Measurements from ENCODE around the gene PSMD1.

PSMD1 gene

GRCh38 chr2:231010201-231010730 is 46.4 kb upstream of the PSMD1 start:
- TF ChIP-seq FOXP2 (optimal IDR thresholded peaks at IDR 0.05; ENCODE audit: borderline replicate concordance, extremely low read depth, extremely low read length, insufficient read depth) (no peak), TAF1 (IDR thresholded peaks at IDR 0.05; ENCODE audit: borderline replicate concordance, insufficient read depth, low read length) (no peak), REST (IDR thresholded peaks at IDR 0.05; ENCODE audit: insufficient read depth in 1 of 2, low read depth in 2 of 2, low read length in 2 of 2) (no peak), SIN3A (IDR thresholded peaks at IDR 0.05; ENCODE audit: borderline replicate concordance, insufficient read depth, low read length) (no peak), POLR2AphosphoS5 (IDR thresholded peaks at IDR 0.05; ENCODE audit: low read depth, low read length) (no peak)

GRCh38 chr2:231011526-231011925 is 45.1 kb upstream of the PSMD1 start:
- no peak for TF ChIP-seq REST (IDR thresholded peaks at IDR 0.05; ENCODE audit: insufficient read depth in 1 of 2, low read depth in 2 of 2, low read length in 2 of 2)
- TF ChIP-seq FOXP2 (optimal IDR thresholded peaks at IDR 0.05; ENCODE audit: borderline replicate concordance, extremely low read depth, extremely low read length, insufficient read depth): no peak
- TF ChIP-seq TAF1 (IDR thresholded peaks at IDR 0.05; ENCODE audit: borderline replicate concordance, insufficient read depth, low read length): no peak
- no peak for TF ChIP-seq POLR2AphosphoS5 (IDR thresholded peaks at IDR 0.05; ENCODE audit: low read depth, low read length)
- no peak for TF ChIP-seq SIN3A (IDR thresholded peaks at IDR 0.05; ENCODE audit: borderline replicate concordance, insufficient read depth, low read length)

- no peak for TF ChIP-seq SIN3A (IDR thresholded peaks at IDR 0.05; ENCODE audit: borderline replicate concordance, insufficient read depth, low read length)
- no peak for TF ChIP-seq REST (IDR thresholded peaks at IDR 0.05; ENCODE audit: insufficient read depth in 1 of 2, low read depth in 2 of 2, low read length in 2 of 2)
- TF ChIP-seq POLR2AphosphoS5 (IDR thresholded peaks at IDR 0.05; ENCODE audit: low read depth, low read length): no peak
- TF ChIP-seq FOXP2 (optimal IDR thresholded peaks at IDR 0.05; ENCODE audit: borderline replicate concordance, extremely low read depth, extremely low read length, insufficient read depth): no peak
- TF ChIP-seq TAF1 (IDR thresholded peaks at IDR 0.05; ENCODE audit: borderline replicate concordance, insufficient read depth, low read length): no peak
Measured at GRCh38 chr2:231012463-231012862, 44.2 kb upstream of the PSMD1 start.

DNA sequence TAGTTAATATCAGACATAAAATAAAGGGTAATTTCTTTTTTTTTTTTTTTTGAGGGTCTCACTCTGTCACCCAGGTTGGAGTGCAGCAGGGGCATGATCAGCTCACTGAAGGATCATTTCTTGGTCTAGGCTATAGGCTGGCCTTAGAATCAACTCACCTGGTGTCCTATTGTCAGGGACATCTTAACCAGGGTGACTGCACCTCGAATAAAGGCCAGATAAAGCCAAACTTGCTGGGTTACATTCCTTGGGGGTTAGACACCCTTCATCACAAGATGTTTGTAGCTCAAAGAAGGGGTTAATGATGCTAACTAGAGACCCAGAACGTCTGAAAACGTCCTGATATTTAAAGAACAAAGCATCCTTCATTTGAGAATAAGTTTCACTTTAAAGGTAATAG is 42.8 kb upstream of the PSMD1 start:
- no peak for TF ChIP-seq POLR2AphosphoS5 (IDR thresholded peaks at IDR 0.05; ENCODE audit: low read depth, low read length)

GRCh38 chr2:231015478-231015877 is 41.2 kb upstream of the PSMD1 start:
- TF ChIP-seq TAF1 (IDR thresholded peaks at IDR 0.05; ENCODE audit: borderline replicate concordance, insufficient read depth, low read length): no peak
- no peak for TF ChIP-seq POLR2AphosphoS5 (IDR thresholded peaks at IDR 0.05; ENCODE audit: low read depth, low read length)
- no peak for TF ChIP-seq FOXP2 (optimal IDR thresholded peaks at IDR 0.05; ENCODE audit: borderline replicate concordance, extremely low read depth, extremely low read length, insufficient read depth)
- no peak for TF ChIP-seq SIN3A (IDR thresholded peaks at IDR 0.05; ENCODE audit: borderline replicate concordance, insufficient read depth, low read length)
- no peak for TF ChIP-seq REST (IDR thresholded peaks at IDR 0.05; ENCODE audit: insufficient read depth in 1 of 2, low read depth in 2 of 2, low read length in 2 of 2)

Data from PFSK-1 (cell line).